ENCODE measurements around the gene HECW1. TPM values are rescaled to one million over a fixed set of nuclear protein-coding genes. Genes with fewer than 3 reads are reported as not detected.

Gene HECW1
- total RNA-seq, 2 donors from 2014 or later, result 0.04 TPM; not detected in 1

GRCh38 chr7:43170571-43170970 lies 58.1 kb downstream of the HECW1 start:
- Histone ChIP-seq H3K27me3 (no peaks in the 10 kb centered on the region), H3K27ac (no peak overlapping the region), H3K9me3 (no peaks in the 10 kb centered on the region), H3K4me3 (no peak overlapping the region), H3K36me3 (no peaks in the 10 kb centered on the region), H3K4me1 (no peaks in the 10 kb centered on the region)
- TF ChIP-seq CTCF (IDR thresholded peaks at IDR 0.05), result no peak
- DNase-seq (ENCODE audit: low spot score), result no peak

DNA sequence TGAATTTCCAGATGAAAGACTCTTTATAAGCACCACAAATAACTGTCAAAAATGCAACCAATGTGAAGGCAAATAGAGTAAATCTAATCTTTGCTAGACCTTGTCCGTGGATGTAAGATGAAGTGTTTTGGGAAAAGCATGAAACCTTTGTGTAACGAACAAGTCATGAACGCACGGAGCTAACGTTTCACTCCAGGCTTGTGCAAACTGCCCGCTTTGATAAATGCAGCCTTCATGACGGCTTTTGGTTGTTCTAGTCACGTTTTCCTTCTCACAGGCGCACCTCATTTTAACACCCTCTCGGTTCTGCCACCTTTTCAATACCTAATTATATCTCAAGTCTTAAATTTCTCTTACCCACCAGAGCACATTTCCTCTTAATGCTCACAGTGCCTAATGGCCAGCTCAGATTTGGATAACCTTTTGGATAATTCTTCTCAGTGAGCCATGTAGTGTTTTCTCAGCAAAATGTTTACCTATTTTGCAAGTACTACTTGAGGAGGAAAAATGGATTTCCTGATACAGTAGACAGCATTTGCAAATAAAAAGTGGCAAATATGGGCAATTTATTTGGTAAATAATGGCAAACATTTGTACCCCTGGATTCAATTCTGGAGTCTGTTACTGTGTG lies 63.2 kb downstream of the HECW1 start:
- no peaks in the 10 kb centered on the region for H3K27me3 ChIP-seq
- H3K4me3 ChIP-seq, result no peak overlapping the region
- no peaks in the 10 kb centered on the region for H3K4me1 ChIP-seq
- TF ChIP-seq CTCF (IDR thresholded peaks at IDR 0.05), result no peak
- H3K36me3 ChIP-seq, result no peaks in the 10 kb centered on the region
- no peaks in the 10 kb centered on the region for H3K9me3 ChIP-seq
- no peak for DNase-seq (ENCODE audit: low spot score)
- H3K27ac ChIP-seq, result no peak overlapping the region

GRCh38 chr7:43179393-43179792 lies 66.9 kb downstream of the HECW1 start:
- H3K27me3 ChIP-seq, result no peaks in the 10 kb centered on the region
- no peaks in the 10 kb centered on the region for H3K36me3 ChIP-seq
- peaks cover 0 to 7% of the 10 kb centered on the region in 2 donors for H3K9me3 ChIP-seq
- no peak overlapping the region for H3K27ac ChIP-seq
- no peaks in the 10 kb centered on the region for H3K4me1 ChIP-seq
- TF ChIP-seq CTCF (IDR thresholded peaks at IDR 0.05), result no peak
- no peak overlapping the region for H3K4me3 ChIP-seq
- DNase-seq (ENCODE audit: low spot score), result no peak

DNA sequence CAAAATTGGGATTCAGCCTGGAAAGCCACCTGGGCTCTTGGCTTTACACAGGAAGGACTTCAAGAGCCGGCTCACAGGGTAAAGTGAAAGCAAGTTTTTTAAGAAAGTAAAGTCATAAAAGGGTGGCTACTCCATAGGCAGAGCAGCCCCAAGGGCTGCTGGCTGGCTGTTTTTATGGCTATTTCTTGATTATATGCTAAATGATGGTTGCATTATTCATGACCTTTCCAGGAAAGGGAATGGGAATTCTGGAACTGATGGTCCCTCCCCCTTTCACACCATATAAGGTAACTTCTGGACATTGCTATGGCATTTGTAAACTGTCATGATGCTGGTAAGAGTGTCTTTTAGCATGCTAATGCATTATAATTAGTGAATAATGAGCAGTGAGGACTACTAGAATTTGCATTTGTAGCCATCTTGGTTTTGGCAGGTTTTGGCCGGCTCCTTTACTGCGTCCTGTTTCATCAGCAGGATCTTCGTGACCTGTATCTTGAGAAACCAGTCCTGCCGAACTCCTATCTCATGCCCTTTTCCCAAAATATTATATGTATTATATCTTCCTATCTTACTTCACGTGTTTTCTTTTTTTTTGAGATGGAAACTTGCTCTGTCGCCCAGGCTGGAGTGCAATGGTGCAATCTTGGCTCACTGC lies 80.5 kb downstream of the HECW1 start:
- Histone ChIP-seq H3K36me3 (no peaks in the 10 kb centered on the region), H3K27me3 (no peaks in the 10 kb centered on the region), H3K4me3 (no peak overlapping the region), H3K4me1 (no peaks in the 10 kb centered on the region), H3K9me3 (no peaks in the 10 kb centered on the region), H3K27ac (no peak overlapping the region)
- DNase-seq (ENCODE audit: low spot score), result no peak
- TF ChIP-seq CTCF (IDR thresholded peaks at IDR 0.05), result no peak

DNA sequence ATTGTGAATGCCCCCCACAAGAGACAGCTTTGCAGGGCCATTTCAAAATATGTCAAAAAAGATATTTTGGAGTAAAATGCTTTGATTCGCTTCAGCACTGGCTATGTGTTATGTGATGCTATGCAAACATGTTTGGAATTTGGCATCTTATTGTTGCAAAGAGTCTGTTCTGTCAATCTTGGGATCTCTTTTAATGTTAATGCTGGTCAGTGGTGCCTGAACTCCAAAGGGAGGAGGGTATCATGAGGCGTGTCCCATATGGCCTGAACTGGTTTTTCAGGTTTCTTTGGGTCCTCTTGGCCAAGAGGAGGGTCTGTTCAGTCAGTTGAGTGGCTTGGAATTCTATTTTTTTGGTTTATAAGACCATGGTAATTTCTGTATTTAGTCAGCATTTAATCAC lies 81.4 kb downstream of the HECW1 start:
- DNase-seq (ENCODE audit: low spot score), result no peak
- H3K36me3 ChIP-seq, result no peaks in the 10 kb centered on the region

More for the DNA sequence above, 81.4 kb downstream of the HECW1 start:
- Histone ChIP-seq H3K27ac (no peak overlapping the region), H3K4me1 (no peaks in the 10 kb centered on the region), H3K4me3 (no peak overlapping the region), H3K9me3 (no peaks in the 10 kb centered on the region), H3K27me3 (no peaks in the 10 kb centered on the region)
- TF ChIP-seq CTCF (IDR thresholded peaks at IDR 0.05), result no peak

All from right atrium auricular region (tissue), 2 donors.